ENCODE measurements around the gene NAGLU. TPM values are rescaled to one million over a fixed set of nuclear protein-coding genes. Genes with fewer than 3 reads are reported as not detected.
A peak's percentile ranks its signal among the peaks of the same experiment; 100 is the strongest.

NAGLU gene
- total and polyA plus RNA-seq, 10 of the 15 experiments (the other 5 are each of a cell fraction or from before 2014, with no cell fraction given): 0.23 to 27.5 (median 8.9) TPM

GRCh38 chr17:42554250-42555121 lies 18.4 kb downstream of the NAGLU start (continued):
- TF ChIP-seq SKIL (IDR thresholded peaks at IDR 0.05; ENCODE audit: low read depth, poor library complexity, severe bottlenecking): no peak
- no peak for TF ChIP-seq NR2C2 (IDR thresholded peaks at IDR 0.05; ENCODE audit: borderline replicate concordance, control insufficient read depth, insufficient read length, low read depth)
- peak; percentile 22; the same call in 1 of the 2 replicates for TF ChIP-seq TAF1 (IDR thresholded peaks at IDR 0.05; ENCODE audit: borderline replicate concordance, low read depth, low read length)
- TF ChIP-seq GABPA (IDR thresholded peaks at IDR 0.05; ENCODE audit: low read depth): peak; percentile 76
- TF ChIP-seq MYC (IDR thresholded peaks at IDR 0.05; ENCODE audit: insufficient read depth, insufficient read length, insufficient replicate concordance, low read length, severe bottlenecking): peak; percentile 29
- no peak for TF ChIP-seq EZH2 (IDR thresholded peaks at IDR 0.05; ENCODE audit: borderline replicate concordance, control insufficient read depth, low read depth, low read length)
- TF ChIP-seq BHLHE40 (IDR thresholded peaks at IDR 0.05; ENCODE audit: borderline replicate concordance in 1 of 2, low read depth in 2 of 2, low read length in 1 of 2): peak in 1 of 2 experiments; percentile 40; a peak in 1 of 4 replicates
- no peak for TF ChIP-seq CBX3 (IDR thresholded peaks at IDR 0.05; ENCODE audit: borderline replicate concordance, low read depth)
- no peak for TF ChIP-seq E2F8 (IDR thresholded peaks at IDR 0.05; ENCODE audit: low read depth, partially characterized antibody)
- TF ChIP-seq GATAD2B (conservative IDR thresholded peaks at IDR 0.05; ENCODE audit: low read depth): peak; percentile 93
- TF ChIP-seq ATF3 (IDR thresholded peaks at IDR 0.05; ENCODE audit: borderline replicate concordance, extremely low read depth, low read depth, low read length): no peak
- TF ChIP-seq ATF7 (IDR thresholded peaks at IDR 0.05; ENCODE audit: low read depth): peak; percentile 79
- TF ChIP-seq RAD51 (IDR thresholded peaks at IDR 0.05): no peak
- peak; percentile 69; the same call in 1 of the 2 replicates for TF ChIP-seq NBN (IDR thresholded peaks at IDR 0.05)
- TF ChIP-seq CHD2 (IDR thresholded peaks at IDR 0.05; ENCODE audit: borderline replicate concordance, low read depth, low read length): no peak; the same call in 1 of the 2 replicates
- TF ChIP-seq USF2 (IDR thresholded peaks at IDR 0.05; ENCODE audit: borderline replicate concordance, low read depth, low read length): no peak
- no peak for TF ChIP-seq SREBF1 (IDR thresholded peaks at IDR 0.05; ENCODE audit: low read length)
- TF ChIP-seq ZNF384 (IDR thresholded peaks at IDR 0.05; ENCODE audit: borderline replicate concordance, low read depth, low read length): no peak
- peak; percentile 33; the same call in 1 of the 2 replicates for TF ChIP-seq ELK1 (IDR thresholded peaks at IDR 0.05; ENCODE audit: low read depth, low read length)
- no peak for TF ChIP-seq ESRRA (IDR thresholded peaks at IDR 0.05; ENCODE audit: low read length)

Measured in GM12878 (cell line).